GM18907 (cell line): Measurements from ENCODE around the gene EIF2S1.

Experiments used
- ATAC-seq: cut with Tn5 transposase; IDR thresholded peaks from one replicate; pipeline ENCODE4 v1.9.1; 2021; ENCODE audit warnings: mild to moderate bottlenecking, moderate library complexity; ENCODE audit not compliant: unreplicated experiment

Gene EIF2S1

GRCh38 chr14:67432050-67432564, 72.0 kb downstream of the EIF2S1 start:
- ATAC-seq = no peak

- no peak for ATAC-seq
Observed at GRCh38 chr14:67435603-67436002, 75.5 kb downstream of the EIF2S1 start.
